ENCODE measurements around the gene MED10. TPM values are rescaled to one million over a fixed set of nuclear protein-coding genes. Genes with fewer than 3 reads are reported as not detected.
A peak's percentile ranks its signal among the peaks of the same experiment; 100 is the strongest.

MED10 gene
- total RNA-seq, 1 experiment from 2014 or later: 81.8 TPM

- CTCF ChIA-PET: no interaction called here
- TF ChIP-seq, protein P1, sequence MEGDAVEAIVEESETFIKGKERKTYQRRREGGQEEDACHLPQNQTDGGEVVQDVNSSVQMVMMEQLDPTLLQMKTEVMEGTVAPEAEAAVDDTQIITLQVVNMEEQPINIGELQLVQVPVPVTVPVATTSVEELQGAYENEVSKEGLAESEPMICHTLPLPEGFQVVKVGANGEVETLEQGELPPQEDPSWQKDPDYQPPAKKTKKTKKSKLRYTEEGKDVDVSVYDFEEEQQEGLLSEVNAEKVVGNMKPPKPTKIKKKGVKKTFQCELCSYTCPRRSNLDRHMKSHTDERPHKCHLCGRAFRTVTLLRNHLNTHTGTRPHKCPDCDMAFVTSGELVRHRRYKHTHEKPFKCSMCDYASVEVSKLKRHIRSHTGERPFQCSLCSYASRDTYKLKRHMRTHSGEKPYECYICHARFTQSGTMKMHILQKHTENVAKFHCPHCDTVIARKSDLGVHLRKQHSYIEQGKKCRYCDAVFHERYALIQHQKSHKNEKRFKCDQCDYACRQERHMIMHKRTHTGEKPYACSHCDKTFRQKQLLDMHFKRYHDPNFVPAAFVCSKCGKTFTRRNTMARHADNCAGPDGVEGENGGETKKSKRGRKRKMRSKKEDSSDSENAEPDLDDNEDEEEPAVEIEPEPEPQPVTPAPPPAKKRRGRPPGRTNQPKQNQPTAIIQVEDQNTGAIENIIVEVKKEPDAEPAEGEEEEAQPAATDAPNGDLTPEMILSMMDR (conservative IDR thresholded peaks at IDR 0.05): no peak
- TF ChIP-seq EZH2 (IDR thresholded peaks at IDR 0.05; ENCODE audit: low read depth): no peak
Observed at GRCh38 chr5:6424110-6424659, 45.8 kb upstream of the MED10 start.

DNA sequence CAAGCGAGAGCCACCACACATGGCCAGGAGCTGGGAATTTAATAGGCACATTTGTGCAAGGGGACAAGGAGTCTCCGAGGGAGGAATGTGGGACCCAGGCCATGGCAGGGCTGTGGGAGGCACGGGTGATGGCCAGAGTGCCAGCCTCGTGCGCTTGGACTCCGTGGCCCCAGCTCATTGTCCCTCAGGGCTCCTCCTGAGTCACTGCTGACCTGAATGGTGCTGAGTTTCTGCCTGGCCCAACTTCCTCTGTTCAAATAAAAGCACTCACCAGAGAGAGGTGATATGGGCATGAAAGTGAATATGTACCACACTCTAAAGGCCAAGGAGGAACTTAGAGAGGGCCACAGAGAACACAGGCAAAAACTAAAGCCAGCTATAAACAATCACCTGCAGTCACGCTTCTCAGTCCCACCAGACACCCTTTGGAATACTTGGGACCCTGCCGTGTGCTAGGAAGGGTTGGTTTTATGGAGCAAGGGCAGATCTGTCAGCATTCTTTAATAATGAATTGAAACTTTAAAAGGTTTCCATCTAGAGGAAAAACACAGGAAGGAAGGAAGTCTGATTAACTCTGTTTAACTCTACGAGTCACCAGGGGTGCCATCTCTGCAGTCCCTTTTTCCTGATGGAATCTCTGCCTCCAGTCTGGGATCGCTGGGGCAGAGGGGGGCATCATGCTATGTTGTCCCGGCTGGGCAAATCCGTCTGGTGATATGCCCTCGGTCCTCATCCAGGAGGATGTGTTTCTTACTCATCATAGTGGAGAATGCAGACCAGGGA is 45.2 kb upstream of the MED10 start:
- Histone ChIP-seq H3K4me3 (no peak overlapping the region), H4K20me1 (ENCODE audit: insufficient read depth) (no peaks in the 10 kb centered on the region), H3K79me2 (ENCODE audit: low read depth) (no peaks in the 10 kb centered on the region), H3K9me3 (ENCODE audit: insufficient read depth, low read depth) (no peaks in the 10 kb centered on the region), H3K27ac (no peak overlapping the region), H3K4me2 (no peak overlapping the region), H3K36me3 (ENCODE audit: low read depth) (no peaks in the 10 kb centered on the region), H3K27me3 (ENCODE audit: insufficient read depth, low read depth) (peaks cover 64% of the 10 kb centered on the region), H2AFZ (no peak overlapping the region), H3F3A (ENCODE audit: insufficient read depth, low read depth) (no peaks in the 10 kb centered on the region), H3K4me1 (replicated peaks; ENCODE audit: insufficient read depth) (peaks cover 9% of the 10 kb centered on the region), H3K9me2 (ENCODE audit: insufficient read depth) (no peaks in the 10 kb centered on the region)
- DNase-seq: no peak
- no peak for TF ChIP-seq EZH2 (IDR thresholded peaks at IDR 0.05; ENCODE audit: low read depth)
- TF ChIP-seq, protein P1 (conservative IDR thresholded peaks at IDR 0.05): no peak
- CTCF ChIA-PET: interaction anchor here (0.6 kb wide), 1 partner anchor 1100 kb away, joined by 4 read pairs; no protein-coding TSS in a partner anchor
- POLR2A ChIA-PET (ENCODE audit: unreplicated experiment): no interaction called here
- intact Hi-C loops (cut with micrococcal nuclease; ENCODE audit: unreplicated experiment): no loop called here
- BruUV-seq (replicated peaks): no TSS peak

More at GRCh38 chr5:6424110-6424659, 45.8 kb upstream of the MED10 start:
- H3K4me1 ChIP-seq (replicated peaks; ENCODE audit: insufficient read depth): peaks cover 9% of the 10 kb centered on the region
- H3K9me3 ChIP-seq (ENCODE audit: insufficient read depth, low read depth): no peaks in the 10 kb centered on the region
- POLR2A ChIA-PET (ENCODE audit: unreplicated experiment): no interaction called here
- H3K4me3 ChIP-seq: no peak overlapping the region
- H3K9me2 ChIP-seq (ENCODE audit: insufficient read depth): no peaks in the 10 kb centered on the region
- H3K27ac ChIP-seq: no peak overlapping the region
- H3K79me2 ChIP-seq (ENCODE audit: low read depth): no peaks in the 10 kb centered on the region
- no peak overlapping the region for H3K4me2 ChIP-seq
- intact Hi-C loops (cut with micrococcal nuclease; ENCODE audit: unreplicated experiment): no loop called here
- peaks cover 65% of the 10 kb centered on the region for H3K27me3 ChIP-seq (ENCODE audit: insufficient read depth, low read depth)
- H3K36me3 ChIP-seq (ENCODE audit: low read depth): no peaks in the 10 kb centered on the region
- H4K20me1 ChIP-seq (ENCODE audit: insufficient read depth): no peaks in the 10 kb centered on the region
- no peak for DNase-seq
- no TSS peak for BruUV-seq (replicated peaks)
- no peaks in the 10 kb centered on the region for H3F3A ChIP-seq (ENCODE audit: insufficient read depth, low read depth)
- H2AFZ ChIP-seq: no peak overlapping the region

DNA sequence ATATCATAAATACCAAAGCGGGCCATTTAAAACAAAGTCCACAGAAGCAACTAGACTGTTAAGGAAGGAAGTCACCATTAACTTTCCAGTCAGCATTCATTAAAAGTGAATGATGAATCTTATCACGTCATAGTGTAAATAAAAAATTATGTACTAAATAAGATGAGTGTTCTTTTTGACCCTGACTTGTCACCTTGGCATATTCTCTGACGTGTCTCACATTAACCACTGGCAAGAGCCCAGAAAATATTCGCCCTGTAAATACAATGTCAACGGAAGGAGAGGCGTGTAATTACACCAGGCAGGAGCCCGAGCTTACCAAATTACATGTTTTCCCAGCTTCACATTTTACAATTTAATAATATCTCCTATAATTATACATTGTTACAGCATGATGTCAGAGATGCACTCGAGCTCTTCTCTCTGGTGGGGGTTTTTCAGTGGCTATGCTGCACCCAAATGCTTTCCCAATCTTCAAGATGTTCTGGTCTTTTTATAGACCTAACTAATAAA is 41.0 kb upstream of the MED10 start:
- H3K9me2 ChIP-seq (ENCODE audit: insufficient read depth): no peaks in the 10 kb centered on the region
- intact Hi-C loops (cut with micrococcal nuclease; ENCODE audit: unreplicated experiment): no loop called here
- peaks cover 72% of the 10 kb centered on the region for H3K27me3 ChIP-seq (ENCODE audit: insufficient read depth, low read depth)
- no peaks in the 10 kb centered on the region for H3F3A ChIP-seq (ENCODE audit: insufficient read depth, low read depth)
- H4K20me1 ChIP-seq (ENCODE audit: insufficient read depth): no peaks in the 10 kb centered on the region
- BruUV-seq (replicated peaks): no TSS peak
- no peaks in the 10 kb centered on the region for H3K9me3 ChIP-seq (ENCODE audit: insufficient read depth, low read depth)
- H3K4me1 ChIP-seq (replicated peaks; ENCODE audit: insufficient read depth): no peaks in the 10 kb centered on the region; the same call in 1 of the 2 replicates
- ChIA-PET POLR2A (ENCODE audit: unreplicated experiment) (no interaction called here), CTCF (no interaction called here)
- peak in 1 of 2 experiments; percentile 74 for DNase-seq
- no peaks in the 10 kb centered on the region for H3K79me2 ChIP-seq (ENCODE audit: low read depth)
- no peak overlapping the region for H3K4me2 ChIP-seq
- H3K36me3 ChIP-seq (ENCODE audit: low read depth): no peaks in the 10 kb centered on the region
- H2AFZ ChIP-seq: no peak overlapping the region
- H3K27ac ChIP-seq: no peak overlapping the region
- no peak for TF ChIP-seq EZH2 (IDR thresholded peaks at IDR 0.05; ENCODE audit: low read depth)
- no peak overlapping the region for H3K4me3 ChIP-seq

All from PC-9 (cell line).